Gastrocnemius medialis (tissue), 4 donors: ENCODE results near the gene MSMO1. TPM values are rescaled to one million over a fixed set of nuclear protein-coding genes. Genes with fewer than 3 reads are reported as not detected.
"Not testable (repeated sequence)": the region's sequence is repeated elsewhere in the genome, so short reads cannot be mapped to it uniquely, and the experiment has no call there.

ENCODE experiments used
- ATAC-seq, 2 donors: fragments of 150-250 bp; one replicate each; pipeline ENCODE4 v1.9.1; 2016
- DNase-seq, 2 donors: peaks; one replicate each; pipeline ENCODE4 v3.0.0-alpha.2; 2019
- H3K27ac ChIP-seq, 4 donors: fragments of 200-600 bp; sonication (generic); 1 replicate in 1 of 4; 2 replicates in 3 of 4; pipeline ENCODE4 v1.5.1; 2016 to 2018; ENCODE audit warnings: mild to moderate bottlenecking in 2 of 4, moderate library complexity in 1 of 4
- H3K27me3 ChIP-seq, 3 donors: fragments of 200-600 bp; sonication (generic) in 2 of 3; 1 replicate in 1 of 3; 2 replicates in 2 of 3; pipeline versions ENCODE4 v1.5.1 to v1.6.0; 2016 to 2019; ENCODE audit warnings: mild to moderate bottlenecking in 1 of 3, moderate library complexity in 1 of 3
- H3K36me3 ChIP-seq, 2 donors: fragments of 200-600 bp; sonication (generic) in 1 of 2; one replicate each; pipeline ENCODE4 v1.5.1; 2017 to 2018
- H3K4me1 ChIP-seq, 2 donors: fragments of 200-600 bp; sonication (generic) in 1 of 2; one replicate each; pipeline ENCODE4 v1.5.1; 2016 to 2017; ENCODE audit warnings: mild to moderate bottlenecking in 2 of 2
- H3K4me3 ChIP-seq, 4 donors: fragments of 200-600 bp; sonication (generic) in 3 of 4; 1 replicate in 1 of 4; 2 replicates in 3 of 4; pipeline ENCODE4 v1.5.1; 2016 to 2019; ENCODE audit warnings: mild to moderate bottlenecking in 2 of 4
- H3K9me3 ChIP-seq, 3 donors: fragments of 200-600 bp; sonication (generic) in 2 of 3; 1 replicate in 1 of 3; 2 replicates in 2 of 3; pipeline ENCODE4 v1.5.1; 2016 to 2019
- POLR2A ChIP-seq, 2 donors: fragments of 450-650 bp; IDR thresholded peaks; one replicate each; pipeline ENCODE4 v1.6.1; 2017; ENCODE audit warnings: antibody characterized with exemption in 2 of 2, mild to moderate bottlenecking in 2 of 2, moderate library complexity in 2 of 2
- in situ Hi-C, 4 donors: fragments of 200-750 bp; cut with MboI; loops; one replicate each; pipeline versions ENCODE4 v1.15.0 to v1.8.0; 2017; ENCODE audit warnings: low sequenced_read_pairs in 4 of 4
- intact Hi-C: fragments of 100-400 bp; cut with DNase I; formaldehyde crosslinking; loops from one replicate; pipeline ENCODE4 v1.15.1; 2023; ENCODE audit warnings: low total_unique reads
- total RNA-seq, 4 donors: library from RNA; depleted of rRNA; stranded (reverse); fragments of >200 nt; gene quantifications; one replicate each; pipeline versions ENCODE4 v1.1.0 to v1.2.3, GENCODE V29; 2016
- TF ChIP-seq, protein P1 (sequence below), 5 experiments: fragments of 450-650 bp in 3 of 5; fragments of 200-600 bp in 2 of 5; sonication (generic) in 2 of 5; IDR thresholded peaks in 4 of 5; conservative IDR thresholded peaks in 1 of 5; 1 replicate in 4 of 5; 2 replicates in 1 of 5; pipeline ENCODE4 v1.5.1; 2016 to 2019; ENCODE audit warnings: antibody characterized with exemption in 5 of 5, mild to moderate bottlenecking in 3 of 5, moderate library complexity in 3 of 5

Gene MSMO1
- 1 to 10 TPM; 3.9 to 7.7 (median 4.1) TPM for total RNA-seq

GRCh38 chr4:165327211-165328100, at the start of gene MSMO1:
TSS of gene MSMO1 (plus strand) at chr4:165327669. CDS start at chr4:165333371, 5,702 bp downstream.
- Histone ChIP-seq H3K27ac (peak within 1 kb of the TSS; percentile 70 to 82 (median 78)), H3K4me1 (peaks cover 10 to 14% of the 10 kb centered on the region in 2 donors), H3K27me3 (no peaks in the 10 kb centered on the region), H3K9me3 (no peaks in the 10 kb centered on the region), H3K36me3 (no peaks in the 10 kb centered on the region), H3K4me3 (peak within 1 kb of the TSS; percentile 86 to 99 (median 92))
- DNase-seq (peak; percentile 98 to 99), ATAC-seq (peak; percentile 99)
- in situ Hi-C loops = loop anchor here in 2 of 4 donors (10.0 to 25.0 kb wide), 3 partner anchors 115 to 213 kb away; partner anchors contain the start of genes KLHL2 (in 2 of the 2) and TMEM192 (in 1 of the 2)
- TF ChIP-seq POLR2A (IDR thresholded peaks at IDR 0.05) = peak; percentile 42 to 84
- TF ChIP-seq, protein P1, sequence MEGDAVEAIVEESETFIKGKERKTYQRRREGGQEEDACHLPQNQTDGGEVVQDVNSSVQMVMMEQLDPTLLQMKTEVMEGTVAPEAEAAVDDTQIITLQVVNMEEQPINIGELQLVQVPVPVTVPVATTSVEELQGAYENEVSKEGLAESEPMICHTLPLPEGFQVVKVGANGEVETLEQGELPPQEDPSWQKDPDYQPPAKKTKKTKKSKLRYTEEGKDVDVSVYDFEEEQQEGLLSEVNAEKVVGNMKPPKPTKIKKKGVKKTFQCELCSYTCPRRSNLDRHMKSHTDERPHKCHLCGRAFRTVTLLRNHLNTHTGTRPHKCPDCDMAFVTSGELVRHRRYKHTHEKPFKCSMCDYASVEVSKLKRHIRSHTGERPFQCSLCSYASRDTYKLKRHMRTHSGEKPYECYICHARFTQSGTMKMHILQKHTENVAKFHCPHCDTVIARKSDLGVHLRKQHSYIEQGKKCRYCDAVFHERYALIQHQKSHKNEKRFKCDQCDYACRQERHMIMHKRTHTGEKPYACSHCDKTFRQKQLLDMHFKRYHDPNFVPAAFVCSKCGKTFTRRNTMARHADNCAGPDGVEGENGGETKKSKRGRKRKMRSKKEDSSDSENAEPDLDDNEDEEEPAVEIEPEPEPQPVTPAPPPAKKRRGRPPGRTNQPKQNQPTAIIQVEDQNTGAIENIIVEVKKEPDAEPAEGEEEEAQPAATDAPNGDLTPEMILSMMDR (IDR thresholded peaks at IDR 0.05 in 4 of 5, conservative IDR thresholded peaks at IDR 0.05 in 1 of 5) = no peak
- intact Hi-C loops = loop anchor here (1.0 to 2.0 kb wide), 2 partner anchors 121 to 215 kb away; partner anchors contain the start of genes KLHL2 and TMEM192

DNA sequence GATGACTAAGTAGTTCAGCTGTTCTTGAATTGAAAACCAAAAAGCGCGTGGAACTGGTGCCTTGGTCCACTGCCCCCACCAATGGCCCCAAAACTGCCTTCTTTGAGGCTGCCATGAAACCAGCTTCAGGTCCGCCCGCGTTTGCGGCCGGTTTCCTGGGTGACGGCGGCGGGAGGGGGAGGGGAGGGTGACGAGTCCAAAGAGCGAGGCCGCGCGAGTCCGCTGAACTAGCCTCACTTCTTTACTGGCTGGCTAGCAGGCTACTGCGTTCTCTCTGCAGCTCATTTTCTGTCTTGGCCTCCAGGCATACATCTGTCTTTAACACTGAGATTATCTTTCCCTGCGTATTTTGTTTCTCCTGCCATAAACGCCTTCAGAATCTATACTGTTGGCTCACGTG, 47.9 kb upstream of the MSMO1 start:
- H3K36me3 ChIP-seq, DNase-seq, H3K9me3 ChIP-seq: not testable (repeated sequence)

DNA sequence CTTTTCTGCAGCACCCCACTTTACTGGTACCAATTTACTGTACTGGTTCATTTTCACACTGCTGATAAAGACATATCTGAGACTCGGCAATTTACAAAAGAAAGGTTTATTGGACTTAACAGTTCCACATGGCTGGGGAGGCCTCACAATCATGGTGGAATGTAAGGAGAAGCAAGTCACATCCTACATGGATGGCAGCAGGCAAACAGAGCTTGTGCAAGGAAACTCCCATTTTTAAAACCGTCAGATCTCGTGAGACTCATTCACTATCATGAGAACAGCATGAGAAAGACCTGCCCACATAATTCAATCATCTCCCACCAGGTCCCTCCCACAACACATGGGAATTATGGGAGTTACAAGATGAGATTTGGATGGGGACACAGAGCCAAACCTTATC, 42.8 kb upstream of the MSMO1 start:
- H3K4me3 ChIP-seq, H3K27ac ChIP-seq, H3K36me3 ChIP-seq, DNase-seq, H3K9me3 ChIP-seq, H3K4me1 ChIP-seq, in situ Hi-C loops, ATAC-seq, intact Hi-C loops, H3K27me3 ChIP-seq: not testable (repeated sequence)

More for the DNA sequence above, 47.9 kb upstream of the MSMO1 start:
- H3K4me3 ChIP-seq, H3K27me3 ChIP-seq, H3K27ac ChIP-seq, intact Hi-C loops, H3K4me1 ChIP-seq, ATAC-seq, in situ Hi-C loops: not testable (repeated sequence)

GRCh38 chr4:165286619-165287340, 40.7 kb upstream of the MSMO1 start:
- intact Hi-C loops, H3K4me1 ChIP-seq, H3K27ac ChIP-seq, in situ Hi-C loops, ATAC-seq, H3K9me3 ChIP-seq, H3K36me3 ChIP-seq, H3K4me3 ChIP-seq, DNase-seq, H3K27me3 ChIP-seq: not testable (repeated sequence)

DNA sequence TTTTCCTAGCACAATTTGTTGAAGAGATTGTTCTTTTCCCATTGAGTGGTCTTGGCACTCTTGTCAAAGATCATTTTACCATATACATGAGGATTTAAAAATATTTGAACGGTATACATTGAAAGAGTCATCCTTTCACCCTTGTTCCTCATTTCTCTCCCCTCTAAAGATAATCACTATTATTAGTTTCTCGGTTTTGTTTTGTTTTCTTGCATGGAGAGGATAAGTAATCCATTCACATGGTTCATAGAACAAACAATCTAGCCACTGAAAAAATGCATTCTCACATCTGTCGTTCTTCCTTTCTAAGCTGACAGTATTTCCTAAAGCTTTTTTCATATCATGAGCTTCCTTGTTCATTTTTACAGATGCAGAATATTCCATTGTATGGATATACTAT, 39.2 kb upstream of the MSMO1 start:
- DNase-seq (no peak), ATAC-seq (no peak)
- Histone ChIP-seq H3K9me3 (no peaks in the 10 kb centered on the region), H3K27ac (no peak overlapping the region), H3K27me3 (no peaks in the 10 kb centered on the region), H3K36me3 (no peaks in the 10 kb centered on the region), H3K4me3 (no peak overlapping the region), H3K4me1 (no peaks in the 10 kb centered on the region)
- intact Hi-C loops (no loop called here), in situ Hi-C loops (no loop called here)
- TF ChIP-seq, protein P1 (IDR thresholded peaks at IDR 0.05 in 4 of 5, conservative IDR thresholded peaks at IDR 0.05 in 1 of 5) = no peak
- no peak for TF ChIP-seq POLR2A (IDR thresholded peaks at IDR 0.05)
